Progenitor cell of endocrine pancreas (in vitro differentiated cells): ENCODE data around the gene SNX1. TPM values are rescaled to one million over a fixed set of nuclear protein-coding genes. Genes with fewer than 3 reads are reported as not detected.
"Not testable (repeated sequence)": the region's sequence is repeated elsewhere in the genome, so short reads cannot be mapped to it uniquely, and the experiment has no call there.

ENCODE experiments used
- DNase-seq: peaks from one replicate; pipeline ENCODE4 v3.0.0; 2021; ENCODE audit warnings: low spot score; ENCODE audit not compliant: unreplicated experiment
- H3K27ac Mint-ChIP-seq: 2 replicates; pipeline ENCODE4 v1.8.0; 2021; ENCODE audit warnings: mild to moderate bottlenecking, moderate library complexity, mixed read lengths
- H3K27me3 Mint-ChIP-seq: 2 replicates; pipeline ENCODE4 v1.8.0; 2021; ENCODE audit warnings: mixed read lengths
- H3K36me3 Mint-ChIP-seq: 2 replicates; pipeline ENCODE4 v1.8.0; 2022; ENCODE audit warnings: mixed read lengths; ENCODE audit not compliant: insufficient read depth
- H3K4me1 Mint-ChIP-seq: 2 replicates; pipeline ENCODE4 v1.8.0; 2021; ENCODE audit warnings: low read depth, mixed read lengths
- H3K4me3 Mint-ChIP-seq: 2 replicates; pipeline ENCODE4 v1.8.0; 2021; ENCODE audit warnings: low read depth, mild to moderate bottlenecking, moderate library complexity, mixed read lengths
- H3K9me3 Mint-ChIP-seq: 2 replicates; pipeline ENCODE4 v1.8.0; 2021; ENCODE audit warnings: low read depth, mixed read lengths
- total RNA-seq: library from RNA; stranded (reverse); gene quantifications from 2 replicates; pipeline ENCODE4 v1.2.1, GENCODE V29; 2021
- TF ChIP-seq, protein P1 (sequence below): fragments of 200-600 bp; sonication (generic); IDR thresholded peaks from one replicate; pipeline ENCODE4 v1.5.0; 2021; ENCODE audit warnings: antibody characterized with exemption, mild to moderate bottlenecking; ENCODE audit not compliant: unreplicated experiment

The SNX1 gene
- total RNA-seq, 1 donor from 2014 or later = 91.4 TPM

GRCh38 chr15:64051093-64051402, 44.7 kb upstream of the SNX1 start:
- Mint-ChIP-seq H3K4me1 (peaks cover 10% of the 10 kb centered on the region), H3K36me3 (no peaks in the 10 kb centered on the region), H3K27me3 (peaks cover 28% of the 10 kb centered on the region), H3K4me3 (no peak overlapping the region), H3K9me3 (no peaks in the 10 kb centered on the region), H3K27ac (no peak overlapping the region)
- no peak for DNase-seq
- TF ChIP-seq, protein P1, sequence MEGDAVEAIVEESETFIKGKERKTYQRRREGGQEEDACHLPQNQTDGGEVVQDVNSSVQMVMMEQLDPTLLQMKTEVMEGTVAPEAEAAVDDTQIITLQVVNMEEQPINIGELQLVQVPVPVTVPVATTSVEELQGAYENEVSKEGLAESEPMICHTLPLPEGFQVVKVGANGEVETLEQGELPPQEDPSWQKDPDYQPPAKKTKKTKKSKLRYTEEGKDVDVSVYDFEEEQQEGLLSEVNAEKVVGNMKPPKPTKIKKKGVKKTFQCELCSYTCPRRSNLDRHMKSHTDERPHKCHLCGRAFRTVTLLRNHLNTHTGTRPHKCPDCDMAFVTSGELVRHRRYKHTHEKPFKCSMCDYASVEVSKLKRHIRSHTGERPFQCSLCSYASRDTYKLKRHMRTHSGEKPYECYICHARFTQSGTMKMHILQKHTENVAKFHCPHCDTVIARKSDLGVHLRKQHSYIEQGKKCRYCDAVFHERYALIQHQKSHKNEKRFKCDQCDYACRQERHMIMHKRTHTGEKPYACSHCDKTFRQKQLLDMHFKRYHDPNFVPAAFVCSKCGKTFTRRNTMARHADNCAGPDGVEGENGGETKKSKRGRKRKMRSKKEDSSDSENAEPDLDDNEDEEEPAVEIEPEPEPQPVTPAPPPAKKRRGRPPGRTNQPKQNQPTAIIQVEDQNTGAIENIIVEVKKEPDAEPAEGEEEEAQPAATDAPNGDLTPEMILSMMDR = no peak

DNA sequence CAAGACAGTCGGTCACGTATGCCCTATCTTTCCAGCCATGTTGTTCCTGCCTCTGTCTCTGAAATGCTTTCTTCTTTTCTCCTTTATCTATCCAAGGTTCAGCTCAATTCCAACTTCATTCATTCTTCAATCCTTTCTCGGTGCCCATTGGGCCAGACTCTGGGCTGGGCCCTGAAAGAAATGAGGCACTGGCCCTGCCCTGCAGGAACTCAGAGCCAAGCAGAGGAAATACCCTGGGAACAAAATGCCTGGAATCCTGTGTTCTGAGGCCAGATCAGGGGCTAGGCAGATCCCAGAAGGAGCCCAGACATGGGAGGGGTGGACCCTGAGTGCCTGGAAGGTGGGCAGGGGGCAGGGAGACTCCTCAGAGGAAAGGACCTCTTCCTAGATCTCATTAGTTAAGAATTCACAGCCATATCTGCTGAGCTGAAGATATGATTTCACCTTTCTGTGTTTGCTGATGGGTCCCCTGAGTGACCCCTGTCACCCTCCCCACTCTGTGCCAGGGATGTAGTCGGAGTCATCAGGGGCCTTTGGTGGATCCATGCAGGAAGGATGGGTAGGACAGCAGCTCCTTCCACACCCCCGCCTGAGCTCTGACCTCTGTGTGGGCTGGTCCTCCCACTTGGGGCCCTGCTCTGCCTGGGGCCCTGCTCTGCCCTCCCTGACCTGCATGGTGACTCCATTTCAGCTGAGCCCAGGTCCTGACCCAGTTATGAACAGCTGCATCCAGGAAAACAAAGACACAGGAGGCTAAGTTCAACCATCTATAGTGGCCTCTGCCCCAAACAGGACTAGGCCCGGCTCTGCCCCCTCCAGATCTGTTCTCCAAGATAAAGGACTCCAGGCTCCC, 44.1 kb upstream of the SNX1 start:
- Mint-ChIP-seq H3K9me3 (no peaks in the 10 kb centered on the region), H3K4me3 (no peak overlapping the region), H3K27me3 (peaks cover 26% of the 10 kb centered on the region), H3K4me1 (peaks cover 10% of the 10 kb centered on the region), H3K36me3 (no peaks in the 10 kb centered on the region), H3K27ac (no peak overlapping the region)
- no peak for DNase-seq
- TF ChIP-seq, protein P1 = no peak

- Mint-ChIP-seq H3K27ac (no peak overlapping the region), H3K27me3 (peaks cover 12% of the 10 kb centered on the region), H3K4me1 (peaks cover 7% of the 10 kb centered on the region), H3K36me3 (no peaks in the 10 kb centered on the region), H3K4me3 (no peak overlapping the region), H3K9me3 (no peaks in the 10 kb centered on the region)
- TF ChIP-seq, protein P1 = no peak
- no peak for DNase-seq
Observed at GRCh38 chr15:64052925-64053491, 42.8 kb upstream of the SNX1 start.

- not testable (repeated sequence) for H3K27me3 Mint-ChIP-seq, DNase-seq, H3K27ac Mint-ChIP-seq, H3K36me3 Mint-ChIP-seq, H3K9me3 Mint-ChIP-seq, H3K4me1 Mint-ChIP-seq, H3K4me3 Mint-ChIP-seq
Observed at GRCh38 chr15:64053674-64054073, 42.1 kb upstream of the SNX1 start.

DNA sequence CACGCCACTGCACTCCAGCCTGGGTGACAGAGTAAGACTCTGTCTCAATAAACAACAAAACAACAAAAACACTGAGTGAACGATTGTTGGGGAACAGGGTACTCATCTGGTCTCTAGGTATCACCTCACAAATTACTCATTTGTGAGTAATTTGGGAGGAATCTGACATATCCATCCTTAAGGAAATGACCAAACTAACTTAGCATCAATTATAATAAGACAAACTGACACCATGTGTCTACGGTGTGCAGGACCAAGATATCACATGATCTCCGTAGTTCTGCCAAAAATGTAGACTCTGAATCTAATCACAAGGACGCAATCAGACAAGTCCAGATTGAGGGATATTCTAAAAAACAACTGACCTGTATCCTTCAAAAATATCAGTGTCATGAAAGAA, 37.5 kb upstream of the SNX1 start:
- H3K4me3 Mint-ChIP-seq = no peak overlapping the region
- H3K36me3 Mint-ChIP-seq = no peaks in the 10 kb centered on the region
- TF ChIP-seq, protein P1 = no peak
- H3K27ac Mint-ChIP-seq = no peak overlapping the region
- no peak for DNase-seq
- H3K4me1 Mint-ChIP-seq = no peaks in the 10 kb centered on the region
- no peaks in the 10 kb centered on the region for H3K9me3 Mint-ChIP-seq
- H3K27me3 Mint-ChIP-seq = no peaks in the 10 kb centered on the region

GRCh38 chr15:64059104-64059503, 36.7 kb upstream of the SNX1 start:
- not testable (repeated sequence) for H3K9me3 Mint-ChIP-seq, H3K27ac Mint-ChIP-seq, H3K36me3 Mint-ChIP-seq, DNase-seq, H3K27me3 Mint-ChIP-seq, H3K4me1 Mint-ChIP-seq, H3K4me3 Mint-ChIP-seq
